GM19328 (cell line): ENCODE results near the gene ZC3HAV1L.
"Not testable (repeated sequence)": the region's sequence is repeated elsewhere in the genome, so short reads cannot be mapped to it uniquely, and the experiment has no call there.

ENCODE experiments used
- ATAC-seq: cut with Tn5 transposase; IDR thresholded peaks from one replicate; pipeline ENCODE4 v1.9.1; 2021; ENCODE audit warnings: mild to moderate bottlenecking, moderate library complexity; ENCODE audit not compliant: unreplicated experiment

Gene ZC3HAV1L, protein sequence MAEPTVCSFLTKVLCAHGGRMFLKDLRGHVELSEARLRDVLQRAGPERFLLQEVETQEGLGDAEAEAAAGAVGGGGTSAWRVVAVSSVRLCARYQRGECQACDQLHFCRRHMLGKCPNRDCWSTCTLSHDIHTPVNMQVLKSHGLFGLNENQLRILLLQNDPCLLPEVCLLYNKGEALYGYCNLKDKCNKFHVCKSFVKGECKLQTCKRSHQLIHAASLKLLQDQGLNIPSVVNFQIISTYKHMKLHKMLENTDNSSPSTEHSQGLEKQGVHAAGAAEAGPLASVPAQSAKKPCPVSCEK

GRCh38 chr7:139035586-139036353 is at the start of gene ZC3HAV1L:
Gene ZC3HAV1L (minus strand): TSS chr7:139036042. CDS start chr7:139036017, 25 bp downstream.
- ATAC-seq, result peak; percentile 81

GRCh38 chr7:139084709-139085108 is 48.9 kb upstream of the ZC3HAV1L start:
- no peak for ATAC-seq

DNA sequence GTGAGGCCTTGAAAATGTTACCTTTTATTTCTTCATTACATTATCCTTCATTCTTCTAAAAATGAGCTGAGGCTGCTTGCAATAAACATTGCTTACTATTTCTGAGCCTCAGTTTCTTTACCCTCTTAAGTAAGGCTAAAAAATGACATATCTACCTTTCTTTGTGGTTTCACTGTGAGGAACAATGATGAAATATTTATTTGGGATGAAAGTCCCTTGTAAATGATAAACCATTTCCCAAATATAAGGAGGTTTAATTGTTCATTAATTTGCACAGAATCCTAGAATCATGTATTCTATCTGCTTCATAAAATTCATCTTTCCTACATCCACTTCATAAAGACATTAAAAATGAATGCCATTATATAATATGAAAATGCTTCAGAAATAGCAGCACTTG is 45.7 kb upstream of the ZC3HAV1L start:
- no peak for ATAC-seq

DNA sequence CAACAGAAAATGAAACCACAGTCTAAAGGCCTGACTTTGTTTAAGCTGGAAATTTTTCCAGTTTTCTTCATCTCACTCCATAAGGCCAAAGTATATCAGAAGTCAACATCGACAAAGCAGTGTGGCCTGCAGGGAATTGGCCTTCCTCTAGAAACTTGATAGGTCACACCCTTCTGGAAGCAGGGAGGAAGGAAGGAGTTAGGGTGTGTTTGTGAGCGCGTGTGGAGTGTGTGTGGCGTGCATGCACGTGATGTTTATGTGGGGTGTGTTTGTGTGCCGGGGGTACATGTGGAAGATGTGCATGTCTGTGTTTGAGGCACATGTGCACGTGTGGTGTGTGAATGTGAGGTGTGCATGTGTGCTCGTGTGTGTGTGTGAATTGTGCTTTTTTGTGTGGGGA is 45.1 kb upstream of the ZC3HAV1L start:
- no peak for ATAC-seq

GRCh38 chr7:139079861-139080260 is 44.0 kb upstream of the ZC3HAV1L start:
- no peak for ATAC-seq

DNA sequence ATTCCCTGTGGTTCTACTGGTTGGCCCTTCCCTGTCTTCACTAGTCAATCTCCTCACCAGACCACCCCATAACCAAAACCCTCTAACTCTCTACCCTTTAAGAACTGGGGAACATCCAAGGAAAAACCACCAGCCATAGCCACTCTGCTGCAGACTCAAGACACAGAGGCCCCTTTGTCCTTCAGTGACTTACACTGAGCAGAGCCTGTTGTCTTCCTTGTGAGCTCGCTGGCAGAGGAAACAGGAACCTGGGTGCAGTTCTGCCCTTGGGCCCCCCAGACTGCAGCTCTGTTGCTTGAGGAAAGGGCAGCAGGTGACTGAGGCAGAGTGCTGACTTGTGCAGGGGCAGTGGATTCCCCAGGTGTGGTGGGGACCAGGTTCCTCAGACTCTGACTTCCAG is 43.1 kb upstream of the ZC3HAV1L start:
- no peak for ATAC-seq

- ATAC-seq, result no peak
Observed at GRCh38 chr7:139078399-139078798, 42.6 kb upstream of the ZC3HAV1L start.

DNA sequence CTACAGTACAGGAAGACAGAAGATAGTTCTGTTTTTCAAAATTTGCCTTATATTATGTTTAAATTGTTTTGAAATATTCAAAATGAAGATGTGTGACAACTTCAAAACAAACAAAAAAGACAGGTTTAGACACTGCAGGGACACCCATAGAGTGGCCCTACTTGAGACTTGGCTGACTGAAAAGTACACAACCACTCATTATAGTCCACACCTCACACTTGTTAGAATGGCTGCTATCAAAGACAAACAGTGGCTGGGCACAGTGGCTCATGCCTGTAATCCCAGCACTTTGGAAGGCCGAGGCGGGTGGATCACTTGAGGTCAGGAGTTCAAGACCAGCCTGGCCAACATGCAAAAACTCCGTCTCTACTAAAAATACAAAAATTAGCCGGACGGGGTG is 41.9 kb upstream of the ZC3HAV1L start:
- not testable (repeated sequence) for ATAC-seq

GRCh38 chr7:139075871-139076686 is 40.2 kb upstream of the ZC3HAV1L start:
- ATAC-seq, result no peak

DNA sequence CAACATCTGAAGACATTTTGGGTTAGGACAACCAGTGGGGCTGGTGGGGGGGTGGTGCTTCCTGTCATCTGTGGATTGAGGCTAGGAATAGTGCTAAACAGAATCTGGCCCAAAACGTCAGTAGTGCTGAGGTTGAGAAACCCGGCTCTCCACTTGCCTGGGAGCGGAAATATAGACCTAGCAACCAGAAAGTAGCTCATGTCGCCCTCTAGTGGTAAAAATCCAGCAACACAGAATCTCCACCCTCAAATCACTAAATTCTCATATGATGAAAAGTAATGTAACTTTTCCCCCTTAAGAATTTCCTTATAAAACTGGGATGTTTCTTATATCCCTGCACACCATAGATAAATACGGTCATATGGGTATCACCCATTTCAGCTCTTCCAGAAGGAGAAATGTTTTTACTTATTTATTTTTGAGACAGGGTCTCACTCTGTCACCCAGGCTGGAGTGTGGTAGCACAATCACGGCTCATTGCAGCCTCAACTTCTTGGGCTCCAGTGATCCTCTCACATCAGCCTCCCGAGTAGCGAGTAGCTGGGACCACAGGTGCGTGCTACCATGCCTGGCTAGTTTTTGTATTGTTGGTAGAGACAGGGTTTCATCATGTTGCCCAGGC is 39.3 kb upstream of the ZC3HAV1L start:
- ATAC-seq, result peak; percentile 78

- ATAC-seq, result no peak
Observed at GRCh38 chr7:139072796-139073195, 37.0 kb upstream of the ZC3HAV1L start.

DNA sequence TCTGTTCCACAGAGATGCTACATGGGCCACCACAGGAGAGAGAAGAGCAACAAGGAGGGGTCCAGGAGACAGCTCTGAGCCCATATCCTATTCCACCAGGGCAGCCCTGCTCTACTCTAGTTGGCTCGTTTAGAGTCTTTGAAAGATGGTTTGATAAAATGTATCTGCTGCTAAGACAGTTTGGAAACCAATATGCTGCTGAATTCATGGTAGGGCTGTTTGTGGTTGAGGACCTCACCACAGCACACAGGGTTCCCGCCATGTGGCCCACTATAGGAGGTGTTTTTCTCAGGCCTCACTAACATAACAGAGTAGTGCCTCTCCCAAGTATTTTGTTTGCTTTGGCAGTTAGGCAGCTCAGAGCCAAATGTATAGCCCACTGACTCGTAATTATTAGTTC is 35.8 kb upstream of the ZC3HAV1L start:
- ATAC-seq, result no peak

- ATAC-seq, result no peak
Observed at GRCh38 chr7:139068544-139069399, 32.9 kb upstream of the ZC3HAV1L start.

GRCh38 chr7:139066315-139066714 is 30.5 kb upstream of the ZC3HAV1L start:
- no peak for ATAC-seq

DNA sequence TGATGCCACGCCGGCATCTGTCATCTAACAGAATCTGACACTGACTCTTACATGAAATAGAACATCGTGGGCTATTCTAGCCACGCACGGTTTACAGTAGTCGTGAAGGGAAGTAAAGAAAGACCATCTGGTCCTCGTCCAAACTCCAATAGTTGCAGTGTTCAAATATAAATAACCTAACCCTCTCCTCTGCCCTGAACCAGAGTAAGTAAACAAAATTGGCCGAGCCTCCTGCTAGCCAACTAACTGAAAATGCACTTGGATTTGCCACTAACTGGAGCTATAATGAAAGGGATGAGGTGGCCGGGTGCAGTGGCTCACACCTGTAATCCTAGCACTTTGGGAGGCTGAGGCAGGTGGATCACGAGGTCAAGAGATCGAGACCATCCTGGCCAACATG is 29.5 kb upstream of the ZC3HAV1L start:
- no peak for ATAC-seq

DNA sequence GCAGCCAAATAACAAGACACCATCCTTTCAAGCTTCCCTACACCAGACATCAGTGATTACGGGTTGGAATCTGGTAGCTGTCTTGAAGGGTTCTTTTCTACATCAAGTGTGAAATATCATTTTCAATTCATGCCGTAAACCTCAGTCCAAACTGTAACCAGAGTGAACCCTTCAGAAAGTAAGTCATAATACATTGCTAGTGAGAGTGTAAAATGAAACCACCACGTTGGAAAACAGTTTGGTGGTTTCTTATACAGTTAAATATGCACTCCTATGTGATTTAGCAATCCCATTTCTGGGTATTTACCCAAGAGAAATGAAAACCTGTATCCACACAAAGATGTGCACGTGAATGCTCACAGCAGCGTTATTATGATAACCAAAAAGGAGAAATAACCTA is 25.6 kb upstream of the ZC3HAV1L start:
- no peak for ATAC-seq

- ATAC-seq, result no peak
Observed at GRCh38 chr7:139060695-139061237, 24.9 kb upstream of the ZC3HAV1L start.

DNA sequence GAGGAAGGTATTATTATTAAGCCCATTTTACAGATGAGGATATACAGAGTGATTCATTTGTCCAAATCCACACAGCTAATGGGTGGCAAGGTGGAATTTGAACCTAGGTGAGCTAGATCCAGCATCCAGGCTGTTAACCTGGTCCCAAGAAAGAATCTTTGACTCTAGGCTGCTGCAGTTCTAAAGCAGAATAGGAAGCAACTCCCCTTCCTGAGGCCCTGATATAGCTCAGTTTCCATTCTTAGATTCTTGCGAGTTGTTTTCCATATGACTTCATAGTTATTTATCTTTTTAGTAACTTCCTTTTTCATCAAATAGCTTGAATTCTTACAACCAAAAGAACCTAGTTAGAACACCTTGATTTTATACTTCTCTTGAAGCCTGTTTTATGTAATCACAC is 24.1 kb upstream of the ZC3HAV1L start:
- ATAC-seq, result no peak

DNA sequence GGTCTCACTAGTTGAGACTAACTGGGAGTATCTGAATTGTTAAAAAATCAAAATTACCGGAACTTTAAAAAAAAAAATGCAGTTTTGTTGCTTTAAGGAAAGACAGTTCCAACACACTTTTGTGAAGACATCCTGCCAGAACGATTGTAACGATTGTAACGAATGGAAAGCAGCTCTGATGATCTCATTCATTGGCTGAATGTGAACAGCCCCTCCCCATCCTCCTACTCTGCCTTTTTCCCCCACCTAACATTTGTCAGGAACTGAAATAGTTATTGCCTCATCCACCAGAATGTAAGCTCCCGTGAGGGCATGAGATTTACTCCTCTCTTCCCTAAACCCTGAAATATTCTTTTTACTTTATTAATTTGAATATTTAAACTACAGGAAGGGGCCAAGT is 23.1 kb upstream of the ZC3HAV1L start:
- no peak for ATAC-seq

- ATAC-seq, result no peak
Observed at GRCh38 chr7:139055674-139056073, 19.8 kb upstream of the ZC3HAV1L start.
